ENCODE measurements around the gene DYNLRB1. TPM values are rescaled to one million over a fixed set of nuclear protein-coding genes. Genes with fewer than 3 reads are reported as not detected.

Gene DYNLRB1
- total RNA-seq, 2 donors from 2014 or later: 115 TPM

DNA sequence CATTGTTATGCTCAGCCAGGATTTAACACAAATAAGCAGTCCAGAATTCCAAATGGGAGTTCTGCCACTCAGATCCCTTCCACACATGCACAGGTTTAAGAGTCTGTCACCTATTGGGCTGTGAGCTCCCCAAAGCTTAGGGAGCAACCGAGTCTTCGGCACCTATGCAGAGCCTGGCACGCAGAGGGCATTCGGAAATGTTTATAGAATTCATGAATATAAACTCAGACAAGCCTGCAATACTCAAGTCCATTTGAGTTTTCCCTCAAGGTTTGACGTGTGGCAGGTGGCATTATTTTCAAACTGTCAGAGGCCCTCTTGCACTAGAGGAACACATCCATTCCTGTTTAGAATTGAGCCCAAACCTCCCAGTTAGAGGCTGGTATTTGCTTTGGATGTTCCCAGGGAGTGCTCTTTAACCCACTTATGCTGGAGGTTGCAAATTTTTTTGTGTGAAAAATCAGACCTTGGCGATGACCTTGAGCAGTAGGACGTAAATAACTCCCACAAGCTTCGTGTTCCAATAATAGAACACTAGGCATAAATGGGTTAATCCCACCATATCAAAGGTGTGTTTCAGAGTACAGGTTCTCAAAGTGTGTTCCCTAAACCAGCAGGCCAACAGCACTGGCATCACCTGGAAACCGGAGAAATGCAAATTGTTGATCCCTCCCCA lies 70.4 kb downstream of the DYNLRB1 start:
- intact Hi-C loops (cut with DNase I, micrococcal nuclease): no loop called here

More for the DNA sequence above, 70.4 kb downstream of the DYNLRB1 start:
- ATAC-seq (no peak), DNase-seq (no peak)

Other genes with a start within 250 kb of the DYNLRB1 start
- 10 to 100 TPM; 72.9 to 73.9 TPM for gene AHCY, start 213.1 kb upstream of the DYNLRB1 start, total RNA-seq
- 10 to 100 TPM; 69.6 to 78.3 TPM for gene ITCH, start 153.1 kb upstream of the DYNLRB1 start, total RNA-seq
- gene MAP1LC3A, start 42.3 kb downstream of the DYNLRB1 start, total RNA-seq: 10 to 100 TPM; 42.8 to 47.7 TPM
- gene PIGU, start 160.7 kb downstream of the DYNLRB1 start, total RNA-seq: 10 to 100 TPM; 20.7 to 26.4 TPM
- 100 to 1,000 TPM in 1 of 2 donors, 10 to 100 TPM in 1; 72.9 to 111 TPM for gene TP53INP2, start 187.9 kb downstream of the DYNLRB1 start, total RNA-seq

Data from left colon (tissue), 2 donors.